Panc1 (cell line): ENCODE data around the gene DROSHA.

ENCODE experiments used
- CTCF ChIP-seq: fragments of 450-650 bp; IDR thresholded peaks from 2 replicates; pipeline ENCODE4 v1.5.1; 2017; ENCODE audit warnings: mild to moderate bottlenecking
- POLR2AphosphoS5 ChIP-seq: IDR thresholded peaks from 2 replicates; pipeline ENCODE4 v1.6.1; 2012; ENCODE audit warnings: mild to moderate bottlenecking, low read depth, low read length, moderate library complexity
- REST ChIP-seq, 2 experiments: IDR thresholded peaks; 2 replicates each; pipeline ENCODE4 v1.6.1; 2011 to 2012; ENCODE audit warnings: low read depth in 2 of 2, control low read depth in 1 of 2, low read length in 1 of 2, mild to moderate bottlenecking in 1 of 2, moderate library complexity in 1 of 2; ENCODE audit not compliant: insufficient read depth in 1 of 2

GRCh38 chr5:31404325-31404724 is 127.6 kb downstream of the DROSHA start:
- TF ChIP-seq CTCF, result no peak
- no peak for TF ChIP-seq POLR2AphosphoS5
- no peak for TF ChIP-seq REST (IDR thresholded peaks at IDR 0.05; ENCODE audit: insufficient read depth in 1 of 2, low read depth in 2 of 2, low read length in 1 of 2)
